GOT3 (cell line): ENCODE data around the gene NUP50.

Source experiments
- DNase-seq: peaks from one replicate; lab custom pipeline; 2025; ENCODE audit warnings: mixed read lengths; lab: John Stamatoyannopoulos, UW

NUP50 gene

GRCh38 chr22:45194686-45195085 lies 31.0 kb downstream of the NUP50 start:
- no peak for DNase-seq

- DNase-seq, result no peak
Measured at GRCh38 chr22:45195616-45196015, 31.9 kb downstream of the NUP50 start.

GRCh38 chr22:45196308-45196707 lies 32.6 kb downstream of the NUP50 start:
- DNase-seq, result no peak

- no peak for DNase-seq
Measured at GRCh38 chr22:45196926-45197605, 33.3 kb downstream of the NUP50 start.

- no peak for DNase-seq
Measured at GRCh38 chr22:45197606-45198462, 34.1 kb downstream of the NUP50 start.

- DNase-seq, result no peak
Measured at GRCh38 chr22:45198463-45198795, 34.7 kb downstream of the NUP50 start.

GRCh38 chr22:45199723-45200122 lies 36.0 kb downstream of the NUP50 start:
- DNase-seq, result no peak

- no peak for DNase-seq
Measured at GRCh38 chr22:45200230-45200629, 36.5 kb downstream of the NUP50 start.

- DNase-seq, result no peak
Measured at GRCh38 chr22:45200860-45201511, 37.3 kb downstream of the NUP50 start.

- no peak for DNase-seq
Measured at GRCh38 chr22:45201678-45202332, 38.1 kb downstream of the NUP50 start.

GRCh38 chr22:45202333-45203149 lies 38.8 kb downstream of the NUP50 start:
- DNase-seq, result no peak

- no peak for DNase-seq
Measured at GRCh38 chr22:45203150-45203951, 39.6 kb downstream of the NUP50 start.

- DNase-seq, result no peak
Measured at GRCh38 chr22:45204241-45204640, 40.5 kb downstream of the NUP50 start.

GRCh38 chr22:45204819-45205218 lies 41.1 kb downstream of the NUP50 start:
- no peak for DNase-seq

GRCh38 chr22:45205276-45205925 lies 41.7 kb downstream of the NUP50 start:
- DNase-seq, result no peak

- DNase-seq, result no peak
Measured at GRCh38 chr22:45206233-45206632, 42.5 kb downstream of the NUP50 start.

GRCh38 chr22:45207533-45207932 lies 43.8 kb downstream of the NUP50 start:
- no peak for DNase-seq

GRCh38 chr22:45207981-45208664 lies 44.4 kb downstream of the NUP50 start:
- DNase-seq, result no peak

- no peak for DNase-seq
Measured at GRCh38 chr22:45208696-45208992, 44.9 kb downstream of the NUP50 start.
